AML-193 (cell line): Measurements from ENCODE around the gene SYT14.
"Not testable (repeated sequence)": the region's sequence is repeated elsewhere in the genome, so short reads cannot be mapped to it uniquely, and the experiment has no call there.

Experiments used
- DNase-seq, 2 experiments: peaks; one replicate each; lab custom pipeline; 2025; lab: John Stamatoyannopoulos, UW

SYT14 gene

GRCh38 chr1:210027994-210028393 lies 90.0 kb downstream of the SYT14 start:
- no peak for DNase-seq

- no peak for DNase-seq
Observed at GRCh38 chr1:210031473-210031872, 93.5 kb downstream of the SYT14 start.

- DNase-seq: no peak
Observed at GRCh38 chr1:210043058-210043457, 105.0 kb downstream of the SYT14 start.

GRCh38 chr1:210049616-210050015 lies 111.6 kb downstream of the SYT14 start:
- no peak for DNase-seq

- DNase-seq: not testable (repeated sequence)
Observed at GRCh38 chr1:210050491-210050890, 112.5 kb downstream of the SYT14 start.

- DNase-seq: no peak
Observed at GRCh38 chr1:210053126-210053525, 115.1 kb downstream of the SYT14 start.

- no peak for DNase-seq
Observed at GRCh38 chr1:210057593-210057992, 119.6 kb downstream of the SYT14 start.

- DNase-seq: no peak
Observed at GRCh38 chr1:210061992-210062391, 124.0 kb downstream of the SYT14 start.

GRCh38 chr1:210070531-210070930 lies 132.5 kb downstream of the SYT14 start:
- DNase-seq: no peak

- no peak for DNase-seq
Observed at GRCh38 chr1:210072129-210072528, 134.1 kb downstream of the SYT14 start.

GRCh38 chr1:210072896-210073504 lies 135.0 kb downstream of the SYT14 start:
- no peak for DNase-seq

- no peak for DNase-seq
Observed at GRCh38 chr1:210074904-210075303, 136.9 kb downstream of the SYT14 start.

GRCh38 chr1:210076620-210077019 lies 138.6 kb downstream of the SYT14 start:
- no peak for DNase-seq

GRCh38 chr1:210081494-210081893 lies 143.5 kb downstream of the SYT14 start:
- no peak for DNase-seq

GRCh38 chr1:210085359-210085758 lies 147.3 kb downstream of the SYT14 start:
- no peak for DNase-seq

GRCh38 chr1:210087058-210087457 lies 149.0 kb downstream of the SYT14 start:
- no peak for DNase-seq

GRCh38 chr1:210089855-210090254 lies 151.8 kb downstream of the SYT14 start:
- no peak for DNase-seq

- no peak for DNase-seq
Observed at GRCh38 chr1:210092366-210092765, 154.3 kb downstream of the SYT14 start.

- DNase-seq: no peak
Observed at GRCh38 chr1:210093461-210093860, 155.4 kb downstream of the SYT14 start.

GRCh38 chr1:210098356-210098755 lies 160.3 kb downstream of the SYT14 start:
- no peak for DNase-seq

GRCh38 chr1:210099921-210100320 lies 161.9 kb downstream of the SYT14 start:
- no peak for DNase-seq

GRCh38 chr1:210104103-210104502 lies 166.1 kb downstream of the SYT14 start:
- no peak for DNase-seq

- not testable (repeated sequence) for DNase-seq
Observed at GRCh38 chr1:210112906-210113305, 174.9 kb downstream of the SYT14 start.

GRCh38 chr1:210117198-210117597 lies 179.2 kb downstream of the SYT14 start:
- DNase-seq: no peak
